Neural progenitor cell (in vitro differentiated cells): ENCODE data around the gene KAT8. TPM values are rescaled to one million over a fixed set of nuclear protein-coding genes. Genes with fewer than 3 reads are reported as not detected.

Experiments
- DNase-seq: peaks from one replicate; pipeline ENCODE4 v3.0.0-alpha.2; 2016; ENCODE audit warnings: low spot score
- H2AFZ ChIP-seq: fragments of 200-600 bp; sonication (generic); replicated peaks from 2 replicates; pipeline ENCODE4 v1.6.1; 2016; ENCODE audit warnings: antibody characterized with exemption
- H3F3A ChIP-seq: fragments of 200-600 bp; sonication (generic); 2 replicates; pipeline ENCODE4 v1.6.1; 2016; ENCODE audit warnings: antibody characterized with exemption, low read depth
- H3K27ac ChIP-seq: fragments of 200-600 bp; sonication (generic); 2 replicates; pipeline ENCODE4 v1.5.1; 2016; ENCODE audit warnings: mild to moderate bottlenecking
- H3K27me3 ChIP-seq: fragments of 200-600 bp; sonication (generic); 2 replicates; pipeline ENCODE4 v1.6.1; 2016; ENCODE audit warnings: mild to moderate bottlenecking, moderate library complexity
- H3K36me3 ChIP-seq: fragments of 200-600 bp; sonication (generic); 2 replicates; pipeline ENCODE4 v1.5.1; 2016
- H3K4me1 ChIP-seq: fragments of 200-600 bp; sonication (generic); 2 replicates; pipeline ENCODE4 v1.6.1; 2016; ENCODE audit warnings: mixed run types
- H3K4me2 ChIP-seq: fragments of 200-600 bp; sonication (generic); 2 replicates; pipeline ENCODE4 v1.6.1; 2016
- H3K4me3 ChIP-seq: fragments of 200-600 bp; sonication (generic); 2 replicates; pipeline ENCODE4 v1.5.1; 2016
- H3K79me2 ChIP-seq: fragments of 200-600 bp; sonication (generic); 2 replicates; pipeline ENCODE4 v1.6.1; 2016; ENCODE audit warnings: low read depth
- H3K9ac ChIP-seq: fragments of 200-600 bp; sonication (generic); 2 replicates; pipeline ENCODE4 v1.6.1; 2016
- H3K9me3 ChIP-seq: fragments of 200-600 bp; sonication (generic); 2 replicates; pipeline ENCODE4 v1.5.1; 2016; ENCODE audit warnings: low read depth
- H4K20me1 ChIP-seq: fragments of 200-600 bp; sonication (generic); 2 replicates; pipeline ENCODE4 v1.6.1; 2016; ENCODE audit warnings: low read depth
- H3K27ac Mint-ChIP-seq: 3 replicates; pipeline ENCODE4 v1.8.0; 2021; ENCODE audit warnings: mixed read lengths
- H3K27me3 Mint-ChIP-seq: 2 replicates; pipeline ENCODE4 v1.8.0; 2022; ENCODE audit warnings: low read depth, mild to moderate bottlenecking, inconsistent platforms, moderate library complexity, mixed read lengths; ENCODE audit not compliant: insufficient read depth
- H3K36me3 Mint-ChIP-seq: 3 replicates; pipeline ENCODE4 v1.8.0; 2021; ENCODE audit warnings: mixed read lengths
- H3K4me1 Mint-ChIP-seq: 3 replicates; pipeline ENCODE4 v1.8.0; 2021; ENCODE audit warnings: mixed read lengths
- H3K4me3 Mint-ChIP-seq: 3 replicates; pipeline ENCODE4 v1.8.0; 2021; ENCODE audit warnings: mild to moderate bottlenecking, moderate library complexity, mixed read lengths
- H3K9me3 Mint-ChIP-seq: 3 replicates; pipeline ENCODE4 v1.8.0; 2020; ENCODE audit warnings: mixed read lengths
- CTCF ChIP-seq: fragments of 200-600 bp; sonication (generic); IDR thresholded peaks from 2 replicates; pipeline ENCODE4 v1.5.1; 2017; ENCODE audit warnings: antibody characterized with exemption, mild to moderate bottlenecking
- EZH2 ChIP-seq: fragments of 200-600 bp; sonication (generic); IDR thresholded peaks from 2 replicates; pipeline ENCODE4 v1.6.1; 2017; ENCODE audit warnings: antibody characterized with exemption, mild to moderate bottlenecking, moderate library complexity
- EZH2phosphoT487 ChIP-seq: fragments of 200-600 bp; sonication (generic); IDR thresholded peaks from 2 replicates; pipeline ENCODE4 v1.6.1; 2017; ENCODE audit warnings: antibody characterized with exemption
- total RNA-seq: library from RNA; depleted of rRNA; stranded (reverse); fragments of >200 nt; gene quantifications from 2 replicates; pipeline ENCODE4 v1.2.3, GENCODE V29; 2015; ENCODE audit warnings: low replicate concordance

Gene KAT8
- total RNA-seq, 1 donor from 2014 or later = 59.7 TPM

- H3K4me1 Mint-ChIP-seq = peaks cover 21% of the 10 kb centered on the region
- Histone ChIP-seq H4K20me1 (peaks cover 44% of the 10 kb centered on the region), H3K4me2 (no peak overlapping the region), H3K36me3 (no peaks in the 10 kb centered on the region), H3K27ac (no peak overlapping the region), H3K9ac (no peak overlapping the region), H3K27me3 (no peaks in the 10 kb centered on the region), H3K9me3 (no peaks in the 10 kb centered on the region), H3F3A (peaks cover 24% of the 10 kb centered on the region), H3K4me3 (no peak overlapping the region), H3K79me2 (peaks cover 48% of the 10 kb centered on the region), H2AFZ (no peak overlapping the region), H3K4me1 (peaks cover 14% of the 10 kb centered on the region)
- TF ChIP-seq EZH2 = no peak
- TF ChIP-seq CTCF = no peak
- TF ChIP-seq EZH2phosphoT487 = no peak
- H3K27me3 Mint-ChIP-seq = peaks cover 8% of the 10 kb centered on the region
- H3K27ac Mint-ChIP-seq = no peak overlapping the region
- H3K4me3 Mint-ChIP-seq = peak overlapping the region; percentile 98
- no peaks in the 10 kb centered on the region for H3K9me3 Mint-ChIP-seq
- H3K36me3 Mint-ChIP-seq = peaks cover 19% of the 10 kb centered on the region
- DNase-seq = no peak
Observed at GRCh38 chr16:31076319-31076718, 41.1 kb upstream of the KAT8 start.

GRCh38 chr16:31077024-31077423 is 40.4 kb upstream of the KAT8 start:
- TF ChIP-seq EZH2 = no peak
- Histone ChIP-seq H3K4me3 (no peak overlapping the region), H3K4me2 (no peak overlapping the region), H3K27me3 (no peaks in the 10 kb centered on the region), H3K9me3 (no peaks in the 10 kb centered on the region), H2AFZ (no peak overlapping the region), H3F3A (peaks cover 24% of the 10 kb centered on the region), H3K9ac (no peak overlapping the region), H3K4me1 (peaks cover 9% of the 10 kb centered on the region), H4K20me1 (peaks cover 51% of the 10 kb centered on the region), H3K36me3 (no peaks in the 10 kb centered on the region), H3K27ac (no peak overlapping the region), H3K79me2 (peaks cover 41% of the 10 kb centered on the region)
- peaks cover 14% of the 10 kb centered on the region for H3K4me1 Mint-ChIP-seq
- no peaks in the 10 kb centered on the region for H3K9me3 Mint-ChIP-seq
- peaks cover 19% of the 10 kb centered on the region for H3K36me3 Mint-ChIP-seq
- DNase-seq = no peak
- H3K27me3 Mint-ChIP-seq = peaks cover 12% of the 10 kb centered on the region
- H3K4me3 Mint-ChIP-seq = no peak overlapping the region
- H3K27ac Mint-ChIP-seq = no peak overlapping the region

GRCh38 chr16:31077592-31078396 is 39.7 kb upstream of the KAT8 start:
- H3K4me1 Mint-ChIP-seq = peaks cover 10% of the 10 kb centered on the region
- H3K79me2 ChIP-seq = peaks cover 34% of the 10 kb centered on the region
- peaks cover 13% of the 10 kb centered on the region for H3K27me3 Mint-ChIP-seq
- H2AFZ ChIP-seq = no peak overlapping the region
- no peak overlapping the region for H3K9ac ChIP-seq
- peaks cover 21% of the 10 kb centered on the region for H3F3A ChIP-seq
- H3K4me3 ChIP-seq = no peak overlapping the region
- no peak overlapping the region for H3K27ac Mint-ChIP-seq
- H3K27ac ChIP-seq = no peak overlapping the region
- H3K4me2 ChIP-seq = no peak overlapping the region
- no peak for DNase-seq
- H3K36me3 Mint-ChIP-seq = peaks cover 22% of the 10 kb centered on the region
- no peaks in the 10 kb centered on the region for H3K9me3 Mint-ChIP-seq
- no peaks in the 10 kb centered on the region for H3K36me3 ChIP-seq
- peaks cover 6% of the 10 kb centered on the region for H3K4me1 ChIP-seq
- H4K20me1 ChIP-seq = peaks cover 57% of the 10 kb centered on the region
- H3K27me3 ChIP-seq = no peaks in the 10 kb centered on the region
- no peak overlapping the region for H3K4me3 Mint-ChIP-seq
- TF ChIP-seq EZH2 (no peak), CTCF (no peak), EZH2phosphoT487 (no peak)
- no peaks in the 10 kb centered on the region for H3K9me3 ChIP-seq
